GM18907 (cell line): Measurements from ENCODE around the gene FBXW8.

Experiments
- ATAC-seq: cut with Tn5 transposase; IDR thresholded peaks from one replicate; pipeline ENCODE4 v1.9.1; 2021; ENCODE audit warnings: mild to moderate bottlenecking, moderate library complexity; ENCODE audit not compliant: unreplicated experiment

FBXW8 gene

GRCh38 chr12:117071009-117071408 is 160.3 kb downstream of the FBXW8 start:
- no peak for ATAC-seq

GRCh38 chr12:117072106-117072505 is 161.4 kb downstream of the FBXW8 start:
- ATAC-seq, result no peak

DNA sequence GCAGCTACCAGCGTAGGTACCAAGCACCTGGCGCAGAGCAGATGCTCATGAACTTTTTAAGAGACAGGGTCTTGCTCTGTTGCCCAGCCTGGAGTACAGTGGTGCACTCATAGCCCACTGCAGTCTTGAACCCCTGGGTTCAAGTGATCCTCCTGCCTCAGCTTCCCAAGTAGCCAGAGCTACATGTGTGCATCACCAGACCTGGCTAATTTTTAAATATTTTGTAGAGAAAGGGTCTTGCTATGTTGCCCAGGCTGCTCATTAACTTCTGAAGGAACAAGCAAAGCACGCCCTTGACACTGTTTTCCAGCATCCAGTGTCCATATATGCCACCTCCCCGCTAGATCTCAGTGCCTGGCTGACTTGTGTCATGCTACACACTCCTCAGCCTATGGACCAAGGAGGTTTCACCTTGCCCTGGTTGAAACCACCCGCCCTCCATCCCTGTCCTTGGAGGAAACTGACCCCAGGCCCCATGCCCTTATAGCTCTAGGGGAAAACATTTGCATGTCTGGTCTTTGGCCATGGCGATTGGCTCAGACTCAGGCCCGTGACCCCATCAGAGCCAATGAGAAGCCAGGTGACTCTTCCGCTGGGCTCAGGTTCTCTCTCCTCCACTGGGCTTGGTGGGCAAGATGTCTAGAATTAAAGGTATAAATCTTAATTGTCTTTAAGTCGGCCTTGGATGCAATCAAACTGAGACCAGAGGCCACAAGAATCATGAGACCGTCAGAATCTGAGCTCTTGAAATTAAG is 162.2 kb downstream of the FBXW8 start:
- no peak for ATAC-seq

DNA sequence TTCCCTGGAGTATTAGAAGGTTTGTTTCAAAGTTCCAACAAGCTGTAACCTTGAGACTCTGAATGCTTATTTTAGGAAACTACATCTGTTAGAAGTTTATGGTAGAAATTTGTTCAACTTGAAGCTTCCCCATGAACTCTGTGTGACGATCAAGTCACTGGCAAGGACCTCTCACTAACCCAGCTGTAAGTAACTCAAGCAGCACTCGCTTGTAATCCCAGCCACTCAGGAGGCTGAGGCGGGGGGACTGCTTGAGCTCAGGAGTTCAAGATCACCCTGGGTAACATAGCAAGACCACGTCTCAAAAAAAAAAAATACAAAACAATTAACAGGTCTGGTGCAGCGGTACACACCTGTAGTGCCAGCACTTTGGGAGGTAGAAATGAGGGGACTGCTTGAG is 162.9 kb downstream of the FBXW8 start:
- ATAC-seq, result no peak

GRCh38 chr12:117076410-117077372 is 165.9 kb downstream of the FBXW8 start:
- no peak for ATAC-seq

GRCh38 chr12:117079487-117079886 is 168.7 kb downstream of the FBXW8 start:
- ATAC-seq, result no peak

DNA sequence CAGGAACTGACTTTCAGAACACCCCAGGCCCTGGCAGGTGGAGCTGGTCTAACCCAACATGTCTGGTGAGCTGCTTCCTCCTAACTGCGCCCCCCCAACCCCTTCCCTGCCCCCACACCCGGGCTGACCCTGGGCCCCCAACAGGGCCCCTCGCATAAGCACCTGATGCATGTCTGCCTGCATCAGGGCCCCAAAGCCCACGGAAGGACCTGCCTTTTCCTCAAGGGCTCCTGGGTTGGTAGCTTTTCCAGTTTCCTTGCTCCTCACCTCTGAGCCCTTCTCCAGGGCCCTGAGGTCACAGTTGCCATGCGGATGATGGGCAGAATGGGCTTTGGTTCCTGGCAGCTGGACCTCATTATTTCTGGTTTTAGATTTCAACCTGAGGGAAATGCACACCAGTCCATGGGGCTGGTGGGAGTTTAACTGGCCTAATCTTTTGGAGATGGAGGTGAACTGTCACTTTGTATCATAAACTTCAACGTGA is 170.0 kb downstream of the FBXW8 start:
- no peak for ATAC-seq
